Right kidney (tissue), 1 donor: Measurements from ENCODE around the gene PTX4.
A peak's percentile ranks its signal among the peaks of the same experiment; 100 is the strongest.

ENCODE experiments used
- DNase-seq: peaks from one replicate; pipeline ENCODE4 v3.0.0-alpha.2; 2016

The PTX4 gene

DNA sequence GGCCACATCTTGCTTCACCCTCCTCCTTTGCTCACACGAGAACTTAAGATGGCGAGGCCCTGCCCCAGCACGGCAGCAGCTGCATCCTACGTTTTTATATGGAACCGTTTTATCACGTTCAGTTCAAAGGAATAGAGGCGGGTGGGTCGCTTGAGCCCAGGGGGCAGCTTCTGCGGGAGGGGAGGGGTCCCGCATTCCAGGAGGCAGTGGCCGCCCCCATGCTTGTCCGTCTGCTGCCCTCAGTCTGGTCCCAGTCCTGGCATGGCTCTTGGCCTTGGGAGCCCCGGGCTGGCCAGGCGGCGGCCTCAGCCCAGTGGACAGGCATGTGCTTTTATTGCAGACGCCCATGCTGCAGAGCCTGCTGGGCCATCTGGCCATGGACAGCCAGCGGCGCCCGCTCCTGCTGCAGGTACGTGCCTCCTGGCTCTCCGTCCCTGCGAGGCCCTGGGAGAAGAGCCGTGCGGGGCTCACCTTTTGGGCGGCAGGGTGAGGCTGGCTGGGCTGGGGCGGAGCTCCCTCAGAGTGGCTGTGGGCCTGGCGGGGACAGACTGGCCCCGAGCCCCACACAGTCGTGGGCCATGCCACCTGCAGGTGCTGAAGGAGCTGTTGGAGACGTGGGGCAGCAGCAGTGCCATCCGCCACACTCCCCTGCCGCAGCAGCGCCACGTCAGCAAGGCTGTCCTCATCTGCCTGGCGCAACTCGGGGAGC lies 11.2 kb upstream of the PTX4 start:
- DNase-seq: no peak

DNA sequence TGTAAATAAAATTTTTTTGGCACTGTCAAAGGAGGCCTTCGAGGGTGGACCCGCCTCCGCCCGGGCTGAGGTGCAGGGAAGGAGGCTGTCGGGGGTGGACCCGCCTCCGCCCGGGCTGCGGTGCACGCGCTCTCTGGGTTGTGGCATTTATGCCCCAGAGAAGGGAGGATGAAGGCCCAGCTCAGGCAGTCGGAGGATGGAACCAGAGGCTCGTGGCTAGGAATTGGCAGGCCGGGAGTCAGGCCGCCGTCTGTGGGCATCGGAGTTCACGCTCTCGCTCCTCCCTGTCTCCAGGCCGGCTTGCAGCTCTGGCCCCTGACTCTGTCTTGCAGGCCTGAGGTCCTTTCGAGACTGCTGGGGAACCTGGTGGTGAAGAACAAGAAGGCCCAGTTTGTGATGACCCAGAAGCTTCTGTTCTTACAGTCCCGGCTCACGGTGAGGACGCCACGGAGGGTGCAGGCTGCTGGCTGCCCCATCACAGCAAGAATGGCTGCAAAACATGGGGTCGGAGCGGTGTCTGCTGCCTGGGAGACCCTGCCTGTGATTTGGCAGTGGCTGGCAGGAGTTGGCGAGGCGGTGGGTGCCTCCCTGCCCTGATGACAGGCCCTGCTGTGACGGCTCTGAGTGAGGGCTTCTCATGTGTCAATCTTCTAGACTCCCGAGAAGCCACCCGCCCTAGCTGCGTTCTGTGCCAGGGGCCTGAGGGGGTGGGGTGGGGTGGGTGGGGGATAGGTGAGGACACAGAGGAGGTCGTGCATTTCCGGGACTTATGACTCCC lies 10.3 kb upstream of the PTX4 start:
- DNase-seq: no peak

DNA sequence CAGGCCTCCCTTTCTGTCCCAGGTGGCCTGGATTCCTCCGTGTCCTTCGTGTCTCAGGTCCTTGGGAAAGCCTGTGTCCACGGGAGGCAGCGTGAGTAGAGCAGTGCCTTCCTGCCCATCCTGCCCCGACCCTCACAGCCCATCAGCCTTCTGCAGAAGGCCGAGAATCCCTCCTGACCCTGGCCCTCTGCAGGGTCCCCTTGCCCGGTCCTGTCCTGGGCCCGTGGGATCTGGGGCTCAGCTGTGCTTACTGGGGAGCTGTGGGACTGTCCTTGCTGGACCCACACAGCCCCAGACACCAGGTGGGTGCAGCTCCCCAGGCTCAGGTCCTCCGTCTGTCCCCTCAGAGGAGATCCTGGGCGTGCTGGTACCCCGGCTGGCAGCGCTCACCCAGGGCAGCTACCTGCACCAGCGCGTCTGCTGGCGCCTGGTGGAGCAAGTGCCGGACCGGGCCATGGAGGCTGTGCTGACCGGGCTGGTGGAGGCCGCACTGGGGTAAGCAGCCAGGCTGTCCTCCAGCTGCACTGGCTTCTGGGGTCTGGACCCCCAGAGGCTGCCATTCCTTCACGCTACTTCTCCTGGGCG lies 8.4 kb upstream of the PTX4 start:
- DNase-seq: no peak

DNA sequence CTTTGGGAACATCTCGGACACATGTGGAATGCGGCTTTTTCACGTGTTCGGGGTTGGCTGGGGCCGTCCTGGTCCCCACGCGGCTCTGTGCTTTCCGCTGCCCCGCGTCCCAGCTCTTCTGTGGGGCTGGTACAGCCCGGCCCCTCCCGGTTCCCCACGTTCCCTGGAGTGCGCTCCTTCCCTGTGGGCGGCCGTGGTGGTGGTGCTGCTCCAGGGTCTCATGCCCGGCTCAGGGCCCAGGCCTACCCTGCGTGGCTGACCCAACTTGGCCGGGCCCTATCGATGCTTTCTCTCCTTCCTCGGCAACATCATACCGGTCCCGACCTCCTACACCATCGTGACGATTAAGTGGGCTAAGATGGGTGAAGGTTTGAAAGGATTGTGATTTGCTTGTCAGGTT lies 7.7 kb upstream of the PTX4 start:
- no peak for DNase-seq

DNA sequence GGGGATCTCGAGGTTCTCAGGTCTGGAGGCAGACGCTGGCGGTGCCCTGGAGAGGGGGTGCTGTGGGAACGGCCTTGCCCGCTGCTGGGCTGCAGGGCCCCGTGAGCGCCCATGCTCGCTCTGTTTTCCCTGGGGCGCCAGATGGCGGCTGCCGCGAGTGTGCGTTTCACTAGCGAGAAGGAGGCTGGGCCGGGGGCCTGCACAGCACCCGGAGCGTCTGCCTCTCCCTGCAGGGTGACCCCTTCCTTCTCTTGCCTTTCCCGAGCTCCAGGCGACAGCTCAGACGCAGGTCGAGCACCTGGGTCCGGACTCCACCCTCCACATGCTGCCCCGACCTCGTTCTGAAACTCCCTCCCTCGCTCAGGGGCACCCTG lies 7.1 kb upstream of the PTX4 start:
- DNase-seq: no peak

DNA sequence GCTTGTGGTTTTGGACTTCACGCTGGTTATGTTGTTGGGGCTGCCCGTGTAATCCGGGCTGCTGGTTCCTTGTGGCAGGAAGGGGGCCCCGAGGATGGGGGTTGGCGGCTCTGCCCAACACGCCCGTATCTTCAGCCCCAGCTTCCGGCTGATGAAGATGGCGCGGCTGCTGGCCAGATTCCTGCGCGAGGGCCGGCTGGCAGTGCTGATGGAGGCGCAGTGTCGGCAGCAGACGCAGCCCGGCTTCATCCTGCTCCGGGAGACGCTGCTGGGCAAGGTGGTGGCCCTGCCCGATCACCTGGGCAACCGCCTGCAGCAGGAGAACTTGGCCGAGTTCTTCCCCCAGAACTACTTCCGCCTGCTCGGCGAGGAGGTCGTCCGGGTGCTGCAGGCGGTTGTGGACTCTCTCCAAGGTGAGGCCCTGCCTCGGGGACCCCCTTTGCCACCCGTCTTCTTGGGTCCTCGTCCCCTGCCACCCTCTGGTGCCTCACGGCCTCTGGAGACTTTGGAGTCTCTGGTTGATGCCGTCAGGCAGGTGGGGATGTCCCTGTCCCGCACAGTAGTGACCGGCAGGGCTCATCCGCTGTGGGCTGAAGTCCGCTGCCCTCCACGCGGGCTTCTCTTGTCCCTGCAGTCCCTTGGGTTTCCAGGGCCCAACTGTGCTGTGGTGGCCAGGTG lies 6.6 kb upstream of the PTX4 start:
- no peak for DNase-seq

DNA sequence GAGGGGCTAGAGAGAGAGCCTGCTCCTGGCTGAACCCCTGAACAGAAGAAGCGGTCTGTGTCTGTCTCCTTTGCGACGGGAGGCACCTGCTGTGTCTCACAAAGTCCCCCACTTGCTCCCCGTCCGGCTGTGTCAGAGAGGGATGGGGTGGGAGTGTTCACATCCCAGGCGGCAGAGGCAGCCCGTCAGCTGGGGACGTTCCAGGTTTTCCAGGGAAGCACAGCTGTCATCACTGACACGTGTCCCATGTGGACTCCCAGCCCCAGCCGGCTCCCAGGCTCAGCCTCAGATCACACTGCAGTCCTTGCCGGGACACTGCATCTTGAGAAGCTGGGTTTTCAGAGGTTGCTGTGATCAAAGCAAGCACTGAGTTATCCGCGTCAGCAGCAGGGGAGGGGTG lies 6.0 kb upstream of the PTX4 start:
- DNase-seq: no peak

DNA sequence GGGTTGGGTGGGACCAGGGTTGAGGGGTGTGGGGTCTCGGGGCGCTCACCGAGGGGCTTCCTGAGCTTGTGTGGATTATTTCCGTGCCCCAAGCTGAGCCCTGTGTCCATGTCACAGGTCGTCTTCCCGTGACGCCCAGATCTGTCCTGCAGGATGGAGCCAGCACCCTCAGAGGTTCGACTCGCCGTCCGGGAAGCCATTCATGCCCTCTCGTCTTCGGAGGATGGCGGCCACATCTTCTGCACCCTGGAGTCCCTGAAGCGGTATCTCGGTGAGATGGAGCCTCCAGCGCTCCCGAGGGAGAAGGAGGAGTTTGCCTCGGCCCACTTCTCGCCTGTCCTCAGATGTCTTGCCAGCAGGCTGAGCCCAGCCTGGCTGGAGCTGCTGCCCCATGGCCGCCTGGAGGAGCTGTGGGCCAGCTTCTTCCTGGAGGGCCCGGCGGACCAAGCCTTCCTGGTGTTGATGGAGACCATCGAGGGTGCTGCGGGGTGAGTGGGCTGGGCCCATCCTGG lies 5.4 kb upstream of the PTX4 start:
- no peak for DNase-seq

DNA sequence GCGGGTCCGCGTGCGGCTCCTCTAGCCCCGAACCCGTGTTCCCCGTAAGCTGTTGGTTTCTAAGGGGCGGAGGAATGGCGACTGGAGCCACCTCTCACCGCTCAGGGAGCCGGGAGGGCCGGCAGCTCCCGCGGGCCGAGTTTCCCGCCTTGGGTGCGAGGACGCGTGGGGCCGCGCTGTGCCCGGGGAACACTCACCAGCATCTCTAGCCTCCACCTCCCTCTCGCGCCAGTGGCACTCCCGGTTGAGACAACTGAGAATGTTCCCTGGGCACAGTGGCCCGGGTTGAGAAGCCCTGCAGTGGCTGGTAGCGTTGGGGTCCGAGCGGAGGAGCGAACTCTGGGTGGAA lies 5.0 kb upstream of the PTX4 start:
- DNase-seq: no peak

DNA sequence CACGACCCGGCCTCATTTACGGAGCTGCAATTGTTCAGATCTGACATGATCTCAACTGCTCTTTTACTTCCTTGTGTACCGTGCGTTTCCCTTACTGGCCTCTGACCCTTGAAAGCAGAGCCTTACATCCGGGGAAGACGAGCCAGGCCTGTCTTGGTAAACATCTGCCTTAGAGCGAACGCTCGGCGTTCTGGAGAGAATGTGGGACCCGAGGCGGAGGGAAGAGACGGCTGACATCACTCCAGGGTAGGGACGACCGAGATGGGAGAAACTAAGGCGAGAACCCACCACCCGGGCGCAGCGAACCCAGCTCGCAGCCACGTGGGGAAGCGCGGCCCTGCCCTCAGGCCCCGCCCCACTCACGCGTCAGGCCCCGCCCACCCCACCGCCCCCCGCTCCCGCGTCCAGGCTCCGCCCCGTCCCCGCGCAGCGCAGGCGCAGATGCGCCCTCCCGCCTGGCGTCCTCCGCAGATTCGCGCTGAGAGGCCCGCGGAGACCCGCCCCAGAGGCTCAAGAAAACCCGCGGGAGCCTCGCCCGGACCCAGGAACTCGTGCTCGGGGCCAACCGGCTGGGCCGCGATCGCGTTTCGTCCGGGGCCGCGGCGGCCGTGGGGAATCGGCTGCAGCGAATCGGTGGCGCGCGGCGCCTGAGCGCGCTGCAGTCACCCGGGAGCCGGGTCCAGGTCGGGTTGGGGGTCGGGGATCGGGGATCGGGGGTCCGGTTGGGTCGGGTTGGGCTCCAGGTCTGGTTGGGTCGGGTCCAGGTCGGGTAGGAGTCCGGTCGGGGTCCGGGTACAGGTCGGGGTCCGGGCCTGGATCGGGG lies 4.4 kb upstream of the PTX4 start, which contains the start of gene TELO2:
TELO2 (plus strand) TSS at position 438 of the 823 bp plus-strand sequence. CDS start 922 bp downstream, outside the sequence.
- peak; percentile 93 for DNase-seq

DNA sequence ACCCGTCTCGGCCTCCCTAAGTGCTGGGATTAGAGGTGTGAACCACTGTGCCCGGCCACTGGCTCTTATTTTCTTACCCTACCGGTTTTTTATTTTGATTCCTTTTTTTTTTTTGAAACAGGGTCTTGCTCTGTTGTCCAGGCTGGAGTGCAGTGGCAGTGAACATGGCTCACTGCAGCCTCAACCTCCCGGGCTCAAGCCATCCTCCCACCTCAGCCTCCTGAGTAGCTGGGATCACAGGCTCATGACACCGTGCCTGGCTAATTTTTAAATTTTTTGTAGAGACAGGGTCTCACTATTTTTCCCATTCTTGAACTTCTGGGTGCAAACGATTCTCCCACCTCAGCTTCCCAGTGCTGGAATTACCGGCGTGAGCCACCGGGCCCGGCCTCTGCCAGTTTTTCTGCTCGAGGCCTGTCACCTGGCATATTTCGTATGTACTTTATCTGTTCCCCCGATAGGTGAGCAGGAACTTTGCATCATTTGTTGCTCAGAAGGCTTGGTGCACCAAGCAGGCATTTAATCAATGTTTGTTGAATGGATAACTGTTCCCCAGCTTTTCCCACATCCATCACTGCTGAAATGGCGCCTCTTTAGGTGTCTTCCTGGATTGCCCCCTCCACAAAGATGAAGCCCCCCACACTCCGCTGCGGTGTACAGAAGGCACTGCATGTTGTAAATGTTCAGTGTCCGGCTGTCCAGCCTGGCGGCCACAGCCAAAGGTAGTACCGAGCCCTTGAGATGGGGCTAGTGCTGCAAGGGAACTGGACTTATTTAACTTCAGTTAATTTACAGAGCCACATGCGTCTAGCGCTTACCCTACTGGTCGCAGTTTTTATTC lies 3.6 kb upstream of the PTX4 start:
- DNase-seq: no peak

DNA sequence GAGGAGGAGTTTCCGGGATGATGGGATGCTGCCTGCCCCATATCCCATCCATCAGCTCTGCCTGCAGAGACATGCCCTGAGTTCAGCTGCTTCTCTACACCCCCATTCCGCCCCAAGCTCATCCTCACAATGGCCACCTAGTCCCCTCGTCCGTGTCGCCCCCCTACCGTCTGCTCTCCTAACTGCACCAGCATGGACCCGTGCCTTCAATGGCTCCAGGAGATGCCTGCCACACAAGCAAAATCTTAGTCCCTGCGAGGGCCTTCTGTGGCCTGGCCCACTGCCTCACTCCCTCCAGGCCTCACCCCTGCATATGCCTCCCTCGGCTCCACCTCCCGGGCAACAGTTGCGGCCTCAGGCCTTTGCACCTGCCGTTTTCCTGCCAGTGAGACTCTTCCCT lies 2.6 kb upstream of the PTX4 start:
- no peak for DNase-seq

DNA sequence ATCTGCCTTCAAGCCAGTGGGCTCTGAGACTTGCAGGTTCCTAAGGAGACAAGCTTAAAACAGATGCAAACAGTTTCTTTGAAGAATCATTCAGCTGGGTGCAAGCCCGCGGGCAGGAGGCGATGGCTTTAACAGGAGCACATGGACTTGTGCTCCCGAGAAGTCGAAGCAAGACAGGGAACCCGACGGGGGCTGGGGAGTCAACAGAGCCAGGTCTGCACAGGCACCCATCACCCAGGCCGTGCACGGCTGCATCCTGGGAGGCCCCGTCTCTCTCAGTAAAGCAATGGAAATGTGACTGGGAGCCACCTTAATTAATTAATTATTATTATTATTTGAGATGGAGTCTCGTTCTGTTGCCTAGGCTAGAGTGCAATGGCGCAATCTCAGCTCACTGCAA lies 333 bp upstream of the PTX4 start:
- DNase-seq: no peak

DNA sequence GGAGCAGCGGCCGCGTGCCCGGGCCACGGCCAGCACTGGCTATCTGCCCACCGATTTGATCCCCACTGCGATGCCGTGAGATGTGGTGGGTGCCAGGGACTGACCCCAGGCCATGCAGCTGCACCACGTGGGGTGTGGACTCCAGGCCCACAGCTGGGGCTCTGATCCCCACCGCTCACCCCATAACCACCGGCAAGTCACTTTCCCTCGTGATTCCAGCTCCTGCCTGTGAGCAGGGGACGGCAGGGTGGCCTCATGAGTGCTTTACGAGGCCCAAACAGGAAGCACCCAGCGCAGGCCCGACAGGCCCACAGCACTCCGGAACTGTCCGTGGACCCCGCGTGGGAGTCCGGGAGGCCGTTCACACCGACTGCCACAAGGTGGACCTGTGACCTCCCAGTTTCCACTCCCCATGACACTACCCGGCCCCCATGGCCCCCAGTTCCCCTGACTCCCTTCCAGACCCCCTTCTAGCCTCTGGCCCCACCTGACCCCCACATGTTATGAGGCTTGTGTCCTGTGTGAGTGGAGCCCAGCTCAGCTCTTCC lies 616 bp downstream of the PTX4 start:
- DNase-seq: no peak

DNA sequence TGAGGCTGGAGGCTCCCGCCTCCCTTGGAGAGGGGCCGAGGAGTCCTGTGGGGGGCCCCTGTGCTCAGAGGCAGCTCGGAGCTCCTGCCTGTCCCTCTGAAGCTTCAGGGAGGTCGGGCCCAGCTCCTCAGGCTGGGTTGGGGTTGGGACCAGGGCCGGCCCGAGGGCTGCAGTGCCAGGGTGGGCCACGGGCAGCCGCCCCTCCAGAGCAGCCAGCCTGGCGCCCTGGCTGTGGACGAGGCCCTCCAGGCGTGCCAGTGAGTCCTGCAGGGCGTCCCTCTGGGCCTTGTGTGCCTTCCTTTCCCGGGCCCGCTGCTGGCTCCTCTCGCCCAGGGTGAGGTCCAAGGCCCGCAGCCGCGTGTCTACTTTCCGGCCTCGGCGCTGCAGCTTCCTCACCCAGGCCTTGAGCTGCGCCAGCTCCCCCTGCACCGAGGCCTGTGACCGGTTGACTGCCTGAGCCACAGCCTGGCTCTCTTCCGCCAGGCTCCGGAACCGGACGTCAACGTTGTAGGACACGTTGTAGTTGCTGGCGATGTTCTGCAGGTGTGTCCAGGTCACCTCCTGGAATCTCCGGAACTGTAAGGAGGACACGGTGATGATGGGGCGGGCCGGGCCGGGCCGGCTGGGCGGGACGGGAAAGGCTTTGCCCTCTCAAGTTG lies 1.2 kb downstream of the PTX4 start:
- no peak for DNase-seq

DNA sequence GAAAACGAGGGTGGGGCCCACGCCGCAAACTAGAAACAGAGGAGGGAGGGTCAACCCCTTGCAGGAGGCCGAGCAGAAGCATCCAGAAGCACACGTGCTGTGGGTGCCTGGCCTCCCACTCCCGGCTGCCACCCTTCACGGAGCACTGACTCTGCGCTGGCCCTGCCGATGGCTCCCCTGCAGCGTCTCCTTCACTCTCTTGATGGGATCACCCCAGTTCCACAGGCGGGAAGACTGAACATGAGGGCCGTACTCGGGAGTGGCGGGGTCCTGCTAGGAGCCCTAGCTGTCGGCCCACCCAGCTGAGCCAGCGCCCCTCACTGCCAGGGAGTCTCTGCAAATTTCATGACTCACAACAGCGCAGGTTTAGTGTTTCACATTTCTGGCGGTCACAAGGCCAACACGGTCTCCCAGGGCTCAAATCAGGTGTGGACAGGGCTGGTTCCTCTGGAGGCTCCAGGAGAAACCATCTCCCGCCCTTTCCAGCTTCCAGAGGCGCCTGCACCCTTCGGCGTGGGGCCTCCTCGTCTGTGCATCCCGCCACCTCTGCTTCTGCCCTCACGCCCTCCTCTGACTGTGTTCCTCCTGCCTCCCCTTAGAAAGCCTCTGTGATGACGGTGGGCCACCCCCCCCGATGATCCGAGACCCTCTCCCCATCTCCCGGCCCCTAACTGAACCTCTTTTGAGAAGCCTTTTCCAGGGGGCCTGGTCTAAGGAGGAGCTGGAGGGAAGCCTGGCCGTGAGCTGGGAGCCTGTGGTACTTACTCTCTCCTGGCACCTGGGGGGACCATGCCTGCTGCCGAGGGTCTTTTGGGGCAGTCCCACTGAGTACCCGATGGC lies 2.0 kb downstream of the PTX4 start:
- no peak for DNase-seq

DNA sequence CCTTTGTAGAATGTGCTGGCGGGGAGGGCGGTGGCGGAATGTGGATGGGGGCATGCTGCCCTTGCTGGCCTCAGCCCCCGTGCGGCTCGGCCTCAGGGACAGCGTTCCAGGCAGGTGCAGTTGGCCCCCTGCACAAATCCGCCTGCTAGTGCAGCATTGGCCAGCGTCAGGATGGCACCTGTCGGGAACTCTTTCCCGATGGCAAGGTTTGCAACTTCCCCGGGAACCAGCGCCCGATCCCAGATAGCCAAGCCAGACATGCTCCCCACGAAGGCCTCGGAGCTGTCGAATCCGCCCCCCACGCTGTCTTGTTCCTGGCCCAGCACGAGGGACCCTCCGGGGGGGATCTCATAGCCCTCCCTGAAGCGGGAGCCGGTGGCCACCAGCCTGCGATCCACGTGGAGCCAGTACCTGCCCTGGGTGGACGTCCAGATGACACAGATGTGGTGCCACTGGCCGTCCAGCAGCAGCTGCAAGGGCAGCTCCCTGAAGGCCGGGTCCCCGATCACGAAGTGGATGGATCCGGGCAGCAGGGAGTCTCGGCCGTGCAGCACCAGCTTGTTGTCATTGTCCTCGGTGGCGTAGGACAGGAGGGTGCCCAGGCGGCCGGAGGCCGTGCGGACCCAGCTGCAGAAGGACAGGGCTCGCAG lies 2.8 kb downstream of the PTX4 start:
- no peak for DNase-seq

DNA sequence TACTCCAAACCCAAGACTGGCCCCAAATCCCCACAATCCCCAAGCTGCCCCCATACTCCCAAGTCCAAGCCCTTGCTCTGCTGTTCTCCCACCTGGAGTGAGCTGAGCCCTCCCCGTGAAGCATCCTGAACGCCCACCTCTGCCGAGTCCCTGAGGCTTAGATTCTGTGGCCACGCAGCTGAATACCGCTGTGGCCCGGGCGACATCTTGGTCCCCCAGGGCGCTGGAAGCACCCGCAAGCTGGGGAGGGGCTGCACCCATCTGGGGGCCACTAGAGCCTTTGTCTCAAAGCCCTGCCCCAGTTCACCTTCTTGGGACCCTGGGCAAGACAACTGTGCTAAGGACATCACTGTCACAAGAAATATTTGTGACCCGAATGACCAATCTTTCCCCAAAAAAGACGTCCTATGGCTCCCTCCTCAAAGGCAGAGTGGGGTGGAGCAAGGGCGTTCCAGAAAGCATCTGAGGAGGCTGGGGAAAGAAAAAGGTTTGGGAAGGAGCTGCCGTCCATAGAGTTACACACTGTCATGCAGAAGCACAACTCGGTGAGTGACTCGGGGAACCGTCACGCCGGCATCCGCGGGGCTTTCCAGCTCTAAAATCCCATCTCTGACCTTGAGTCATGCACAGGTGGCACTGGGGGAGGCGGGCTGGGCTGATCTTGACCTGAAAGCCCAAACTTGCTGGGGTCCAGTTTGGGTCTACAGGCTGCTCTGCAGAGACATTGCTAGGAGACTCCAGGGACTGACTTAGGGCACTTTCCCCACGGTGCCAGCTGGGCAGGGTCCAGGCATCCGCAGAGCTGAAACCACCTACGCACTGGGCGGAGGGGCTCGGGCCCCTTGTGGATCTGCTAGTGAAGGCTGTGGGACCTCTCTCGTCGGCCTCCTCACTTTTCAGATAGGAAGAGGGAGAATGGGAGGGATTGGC lies 6.6 kb downstream of the PTX4 start:
- no peak for DNase-seq
